Astrocyte (in vitro differentiated cells and primary cell): ENCODE data around the gene ATXN2L.

ENCODE experiments used
- CTCF ChIP-seq: IDR thresholded peaks from 2 replicates; pipeline ENCODE4 v1.5.1; 2011; ENCODE audit warnings: low read depth, mild to moderate bottlenecking, inconsistent platforms, low read length, moderate library complexity; ENCODE audit not compliant: insufficient read depth
- EZH2 ChIP-seq: IDR thresholded peaks from 2 replicates; pipeline ENCODE4 v1.6.1; 2012; ENCODE audit warnings: mild to moderate bottlenecking, low read length, inconsistent platforms; ENCODE audit not compliant: insufficient read depth

GRCh38 chr16:28824717-28824973 is 1.8 kb downstream of the ATXN2L start:
- TF ChIP-seq CTCF (no peak), EZH2 (no peak)
